ENCODE data around the gene AP2M1. TPM values are rescaled to one million over a fixed set of nuclear protein-coding genes. Genes with fewer than 3 reads are reported as not detected.

AP2M1 gene
- total RNA-seq, 1 experiment from 2014 or later, result 335 TPM

DNA sequence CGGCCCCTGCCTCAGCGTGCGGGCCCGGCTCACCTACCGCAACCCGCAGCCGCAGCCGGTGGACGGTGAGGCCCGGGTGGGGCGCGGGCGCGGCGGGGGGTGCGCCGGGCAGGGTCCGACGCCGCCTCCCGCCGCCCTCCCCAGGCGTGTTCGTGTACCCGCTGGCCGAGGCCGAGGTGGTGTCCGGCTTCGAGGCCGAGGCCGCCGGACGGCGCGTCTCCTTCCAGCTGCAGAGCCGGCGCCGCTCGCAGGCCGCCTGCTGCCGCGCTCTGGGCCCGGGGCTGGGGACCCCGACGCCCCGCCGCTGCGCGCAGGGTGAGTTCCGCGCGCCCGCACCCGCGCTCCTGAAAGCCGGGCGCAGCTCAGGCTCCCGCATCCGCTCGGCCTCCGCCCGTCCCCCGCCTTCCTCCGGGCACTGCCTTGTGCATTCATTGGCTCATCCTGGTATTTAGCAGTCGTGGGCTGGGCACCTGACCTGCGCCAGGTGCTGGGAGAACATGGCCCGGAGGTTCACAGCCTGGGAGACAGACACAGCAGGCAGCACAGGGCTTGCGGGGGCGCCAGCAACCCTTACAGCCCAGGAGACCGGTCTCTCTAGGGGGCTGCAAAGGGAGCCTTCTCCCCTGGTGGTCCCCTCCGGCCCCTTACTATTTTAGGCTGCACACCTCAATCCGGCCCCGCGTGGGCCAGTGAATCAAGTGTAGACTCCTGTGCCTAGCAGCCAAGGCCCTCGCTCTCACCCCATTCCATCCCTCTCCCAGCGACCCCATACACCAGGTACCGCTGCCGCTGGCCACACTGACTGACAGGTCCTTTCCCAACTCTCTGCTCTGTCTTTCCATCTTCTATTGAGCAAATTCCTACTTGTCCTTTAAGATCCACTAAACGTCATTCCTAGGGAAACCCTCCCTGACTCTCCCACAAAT, 56.2 kb downstream of the AP2M1 start:
- no peak for ATAC-seq
- Histone ChIP-seq H3K4me1 (ENCODE audit: control insufficient read depth, insufficient read depth, low read length) (no peaks in the 10 kb centered on the region; the same call in 1 of the 2 replicates), H3K27ac (ENCODE audit: low read length) (no peak overlapping the region), H3K9me3 (ENCODE audit: control insufficient read depth, insufficient read depth, low read depth, low read length) (no peaks in the 10 kb centered on the region), H3K27me3 (ENCODE audit: control insufficient read depth, insufficient read depth, low read length) (peaks cover 14% of the 10 kb centered on the region; the same call in 1 of the 2 replicates), H3K36me3 (ENCODE audit: control insufficient read depth, insufficient read depth, low read length) (peaks cover 2% of the 10 kb centered on the region; the same call in 1 of the 2 replicates), H3K4me3 (ENCODE audit: low read depth in 2 of 2, low read length in 2 of 2) (peak overlapping the region in 1 of 2 experiments; percentile 41; a peak in 2 of 4 replicates)
- CTCF ChIA-PET, result no interaction called here
- intact Hi-C loops (cut with micrococcal nuclease; ENCODE audit: unreplicated experiment) (no loop called here), in situ Hi-C loops (cut with HindIII; ENCODE audit: low pct_unique_long_range_greater_than_20kb, low sequenced_read_pairs) (no loop called here)
- TF ChIP-seq POLR2AphosphoS5 (IDR thresholded peaks at IDR 0.05; ENCODE audit: low read depth, low read length) (no peak), CTCF (IDR thresholded peaks at IDR 0.05) (no peak), REST (IDR thresholded peaks at IDR 0.05; ENCODE audit: insufficient read depth in 1 of 2, low read depth in 2 of 2, low read length in 1 of 2) (no peak), TCF7L2 (IDR thresholded peaks at IDR 0.05; ENCODE audit: low read depth, low read length) (no peak), SIN3A (IDR thresholded peaks at IDR 0.05; ENCODE audit: borderline replicate concordance, insufficient read depth, low read depth, low read length) (no peak)
- POLR2A ChIA-PET, result interaction anchor here (0.6 kb wide), 1 partner anchor 47 kb away, joined by 3 read pairs; no protein-coding TSS in a partner anchor
- no TSS peak for BruUV-seq (replicated peaks)
- DNase-seq (ENCODE audit: low read depth, low spot score), result no peak

- in situ Hi-C loops (cut with HindIII; ENCODE audit: low pct_unique_long_range_greater_than_20kb, low sequenced_read_pairs), result no loop called here
- peaks cover 14% of the 10 kb centered on the region; the same call in 1 of the 2 replicates for H3K27me3 ChIP-seq (ENCODE audit: control insufficient read depth, insufficient read depth, low read length)
- H3K9me3 ChIP-seq (ENCODE audit: control insufficient read depth, insufficient read depth, low read depth, low read length), result no peaks in the 10 kb centered on the region
- ATAC-seq (no peak), DNase-seq (ENCODE audit: low read depth, low spot score) (no peak)
- H3K4me1 ChIP-seq (ENCODE audit: control insufficient read depth, insufficient read depth, low read length), result no peaks in the 10 kb centered on the region; the same call in 1 of the 2 replicates
- TF ChIP-seq TCF7L2 (IDR thresholded peaks at IDR 0.05; ENCODE audit: low read depth, low read length), result no peak
- TF ChIP-seq POLR2AphosphoS5 (IDR thresholded peaks at IDR 0.05; ENCODE audit: low read depth, low read length), result no peak
- TF ChIP-seq CTCF (IDR thresholded peaks at IDR 0.05), result no peak
- TF ChIP-seq REST (IDR thresholded peaks at IDR 0.05; ENCODE audit: insufficient read depth in 1 of 2, low read depth in 2 of 2, low read length in 1 of 2), result no peak
- no peak for TF ChIP-seq SIN3A (IDR thresholded peaks at IDR 0.05; ENCODE audit: borderline replicate concordance, insufficient read depth, low read depth, low read length)
- H3K36me3 ChIP-seq (ENCODE audit: control insufficient read depth, insufficient read depth, low read length), result peaks cover 2% of the 10 kb centered on the region; the same call in 1 of the 2 replicates
- H3K27ac ChIP-seq (ENCODE audit: low read length), result no peak overlapping the region
- H3K4me3 ChIP-seq (ENCODE audit: low read depth in 2 of 2, low read length in 2 of 2), result no peak overlapping the region
- intact Hi-C loops (cut with micrococcal nuclease; ENCODE audit: unreplicated experiment), result no loop called here
- POLR2A ChIA-PET, result no interaction called here
- CTCF ChIA-PET, result no interaction called here
- no TSS peak for BruUV-seq (replicated peaks)
Observed at GRCh38 chr3:184231671-184232070, 57.0 kb downstream of the AP2M1 start.
